GM12878 (cell line): Measurements from ENCODE around the gene ELOA. TPM values are rescaled to one million over a fixed set of nuclear protein-coding genes. Genes with fewer than 3 reads are reported as not detected.

Experiments used
- FOXM1 ChIP-seq: IDR thresholded peaks from 2 replicates; pipeline ENCODE4 v1.6.1; 2012; ENCODE audit warnings: low read depth, mild to moderate bottlenecking, inconsistent platforms, low read length, moderate library complexity
- STAT3 ChIP-seq: IDR thresholded peaks from 2 replicates; pipeline ENCODE4 v1.6.1; 2011; ENCODE audit warnings: low read depth, low read length, improper control_type of control experiment
- YY1 ChIP-seq: IDR thresholded peaks from 2 replicates; pipeline ENCODE4 v1.6.1; 2011; ENCODE audit warnings: low read depth, mild to moderate bottlenecking, low read length
- ZNF217 ChIP-seq: fragments of 450-650 bp; IDR thresholded peaks from 2 replicates; pipeline ENCODE4 v1.6.1; 2017; ENCODE audit warnings: antibody characterized with exemption, mild to moderate bottlenecking
- polyA plus RNA-seq, 11 experiments: library from polyadenylated mRNA; depleted of rRNA in 4 of 11; unstranded in 6 of 11; stranded (reverse) in 5 of 11; fragments of >200 nt; fragmentation: Nextera tagmentation in 4 of 11; fragmentation: Illumina TruSeq in 1 of 11; extraction: Ambion mirVana in 4 of 11; extraction: Trizol in 1 of 11; gene quantifications; 1 replicate in 1 of 11; 2 replicates in 10 of 11; pipeline versions ENCODE4 v1.2.1 to v1.2.3, GENCODE V29; 2011 to 2016; ENCODE audit warnings: inconsistent platforms in 2 of 11, missing spikeins in 2 of 11, low read depth in 1 of 11
- total RNA-seq, 4 experiments: library from RNA; depleted of rRNA in 3 of 4; stranded (reverse); fragments of >200 nt in 3 of 4; fragmentation: Illumina TruSeq in 1 of 4; extraction: Trizol in 1 of 4; gene quantifications; 2 replicates each; pipeline versions ENCODE4 v1.2.1 to v1.2.3, GENCODE V29; 2013 to 2021
- TF ChIP-seq, protein P1 (sequence below): IDR thresholded peaks from 2 replicates; pipeline ENCODE4 v1.6.1; 2012; ENCODE audit warnings: mild to moderate bottlenecking, low read depth, low read length
- TF ChIP-seq, protein P2 (sequence below): IDR thresholded peaks from 2 replicates; pipeline ENCODE4 v1.6.1; 2011; ENCODE audit warnings: borderline replicate concordance, low read depth, mild to moderate bottlenecking, moderate library complexity, low read length; ENCODE audit not compliant: insufficient read depth, poor library complexity, severe bottlenecking
- TF ChIP-seq, protein P3 (sequence below): fragments of 450-650 bp; IDR thresholded peaks from 2 replicates; pipeline ENCODE4 v1.6.1; 2016; ENCODE audit warnings: mild to moderate bottlenecking, moderate library complexity, borderline replicate concordance
- TF ChIP-seq, protein P4 (sequence below): fragments of 450-650 bp; IDR thresholded peaks from 2 replicates; pipeline ENCODE4 v1.6.1; 2017; ENCODE audit warnings: antibody characterized with exemption, mild to moderate bottlenecking, moderate library complexity
- TF ChIP-seq, protein P5 (sequence below): fragments of 450-650 bp; IDR thresholded peaks from 2 replicates; pipeline ENCODE4 v1.6.1; 2016; ENCODE audit warnings: mild to moderate bottlenecking
- TF ChIP-seq, protein P6 (sequence below): fragments of 450-650 bp; IDR thresholded peaks from 2 replicates; pipeline ENCODE4 v1.6.1; 2018; ENCODE audit warnings: mild to moderate bottlenecking, low read depth, moderate library complexity; ENCODE audit not compliant: partially characterized antibody

Gene ELOA
- total and polyA plus RNA-seq, 10 of the 15 experiments (the other 5 are each of a cell fraction or from before 2014, with no cell fraction given), result 20.1 to 63.6 (median 39.8) TPM

DNA sequence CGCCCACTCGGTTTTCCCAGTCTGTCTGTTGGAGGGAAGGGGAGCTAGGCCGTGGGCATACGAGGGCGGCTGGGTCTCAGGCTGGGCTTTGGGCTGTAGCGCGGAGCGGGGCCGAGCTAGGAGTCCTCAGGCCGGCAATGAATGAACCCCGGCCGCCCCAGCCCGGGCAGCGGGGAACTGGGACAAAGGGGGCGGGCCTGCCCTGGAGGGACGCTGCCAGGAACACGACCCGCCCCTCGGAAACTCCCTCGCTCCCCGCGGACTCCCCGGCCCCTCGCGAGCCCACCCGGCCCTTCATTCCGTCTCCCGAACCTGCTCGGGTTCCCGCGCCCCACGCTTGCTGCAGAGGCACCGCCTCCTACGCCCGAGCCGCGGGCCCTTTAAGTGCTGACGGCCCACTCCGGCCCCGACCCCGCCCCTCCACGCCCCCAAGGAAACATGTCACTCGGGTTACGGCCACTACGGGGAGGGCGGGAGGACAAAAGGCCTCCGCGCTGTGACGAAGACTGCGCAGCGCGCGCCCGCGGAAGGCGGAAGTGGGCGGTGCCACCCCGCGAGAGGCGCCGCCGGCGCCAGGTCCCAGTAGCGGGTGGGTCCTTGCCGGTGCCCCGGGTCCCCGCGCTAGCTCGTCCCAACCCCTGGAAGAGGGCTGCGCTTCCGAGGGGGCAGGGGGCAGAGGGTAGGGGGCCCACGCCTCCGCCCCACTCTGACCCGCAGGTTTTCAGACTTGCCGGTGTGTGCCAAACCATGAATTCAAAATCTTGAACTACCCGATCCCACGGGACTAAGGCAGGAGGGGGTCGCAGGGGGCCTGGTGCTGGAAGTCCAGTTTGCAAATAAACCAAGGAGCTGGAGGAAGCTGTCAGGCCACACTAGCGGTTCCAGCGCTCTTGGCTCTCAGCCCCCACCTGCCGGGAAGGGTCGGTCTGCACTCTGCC lies 57.4 kb downstream of the ELOA start, which contains the start of gene GALE (continued):
- TF ChIP-seq, protein P1, sequence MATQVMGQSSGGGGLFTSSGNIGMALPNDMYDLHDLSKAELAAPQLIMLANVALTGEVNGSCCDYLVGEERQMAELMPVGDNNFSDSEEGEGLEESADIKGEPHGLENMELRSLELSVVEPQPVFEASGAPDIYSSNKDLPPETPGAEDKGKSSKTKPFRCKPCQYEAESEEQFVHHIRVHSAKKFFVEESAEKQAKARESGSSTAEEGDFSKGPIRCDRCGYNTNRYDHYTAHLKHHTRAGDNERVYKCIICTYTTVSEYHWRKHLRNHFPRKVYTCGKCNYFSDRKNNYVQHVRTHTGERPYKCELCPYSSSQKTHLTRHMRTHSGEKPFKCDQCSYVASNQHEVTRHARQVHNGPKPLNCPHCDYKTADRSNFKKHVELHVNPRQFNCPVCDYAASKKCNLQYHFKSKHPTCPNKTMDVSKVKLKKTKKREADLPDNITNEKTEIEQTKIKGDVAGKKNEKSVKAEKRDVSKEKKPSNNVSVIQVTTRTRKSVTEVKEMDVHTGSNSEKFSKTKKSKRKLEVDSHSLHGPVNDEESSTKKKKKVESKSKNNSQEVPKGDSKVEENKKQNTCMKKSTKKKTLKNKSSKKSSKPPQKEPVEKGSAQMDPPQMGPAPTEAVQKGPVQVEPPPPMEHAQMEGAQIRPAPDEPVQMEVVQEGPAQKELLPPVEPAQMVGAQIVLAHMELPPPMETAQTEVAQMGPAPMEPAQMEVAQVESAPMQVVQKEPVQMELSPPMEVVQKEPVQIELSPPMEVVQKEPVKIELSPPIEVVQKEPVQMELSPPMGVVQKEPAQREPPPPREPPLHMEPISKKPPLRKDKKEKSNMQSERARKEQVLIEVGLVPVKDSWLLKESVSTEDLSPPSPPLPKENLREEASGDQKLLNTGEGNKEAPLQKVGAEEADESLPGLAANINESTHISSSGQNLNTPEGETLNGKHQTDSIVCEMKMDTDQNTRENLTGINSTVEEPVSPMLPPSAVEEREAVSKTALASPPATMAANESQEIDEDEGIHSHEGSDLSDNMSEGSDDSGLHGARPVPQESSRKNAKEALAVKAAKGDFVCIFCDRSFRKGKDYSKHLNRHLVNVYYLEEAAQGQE, result no peak
- TF ChIP-seq FOXM1 (no peak), ZNF217 (no peak), STAT3 (0 out of 2 replicates have a peak, but pooled peaks have one; percentile 51), YY1 (peak; percentile 62)
- TF ChIP-seq, protein P2, sequence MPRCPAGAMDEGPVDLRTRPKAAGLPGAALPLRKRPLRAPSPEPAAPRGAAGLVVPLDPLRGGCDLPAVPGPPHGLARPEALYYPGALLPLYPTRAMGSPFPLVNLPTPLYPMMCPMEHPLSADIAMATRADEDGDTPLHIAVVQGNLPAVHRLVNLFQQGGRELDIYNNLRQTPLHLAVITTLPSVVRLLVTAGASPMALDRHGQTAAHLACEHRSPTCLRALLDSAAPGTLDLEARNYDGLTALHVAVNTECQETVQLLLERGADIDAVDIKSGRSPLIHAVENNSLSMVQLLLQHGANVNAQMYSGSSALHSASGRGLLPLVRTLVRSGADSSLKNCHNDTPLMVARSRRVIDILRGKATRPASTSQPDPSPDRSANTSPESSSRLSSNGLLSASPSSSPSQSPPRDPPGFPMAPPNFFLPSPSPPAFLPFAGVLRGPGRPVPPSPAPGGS, result peak; percentile 48
- TF ChIP-seq, protein P3, sequence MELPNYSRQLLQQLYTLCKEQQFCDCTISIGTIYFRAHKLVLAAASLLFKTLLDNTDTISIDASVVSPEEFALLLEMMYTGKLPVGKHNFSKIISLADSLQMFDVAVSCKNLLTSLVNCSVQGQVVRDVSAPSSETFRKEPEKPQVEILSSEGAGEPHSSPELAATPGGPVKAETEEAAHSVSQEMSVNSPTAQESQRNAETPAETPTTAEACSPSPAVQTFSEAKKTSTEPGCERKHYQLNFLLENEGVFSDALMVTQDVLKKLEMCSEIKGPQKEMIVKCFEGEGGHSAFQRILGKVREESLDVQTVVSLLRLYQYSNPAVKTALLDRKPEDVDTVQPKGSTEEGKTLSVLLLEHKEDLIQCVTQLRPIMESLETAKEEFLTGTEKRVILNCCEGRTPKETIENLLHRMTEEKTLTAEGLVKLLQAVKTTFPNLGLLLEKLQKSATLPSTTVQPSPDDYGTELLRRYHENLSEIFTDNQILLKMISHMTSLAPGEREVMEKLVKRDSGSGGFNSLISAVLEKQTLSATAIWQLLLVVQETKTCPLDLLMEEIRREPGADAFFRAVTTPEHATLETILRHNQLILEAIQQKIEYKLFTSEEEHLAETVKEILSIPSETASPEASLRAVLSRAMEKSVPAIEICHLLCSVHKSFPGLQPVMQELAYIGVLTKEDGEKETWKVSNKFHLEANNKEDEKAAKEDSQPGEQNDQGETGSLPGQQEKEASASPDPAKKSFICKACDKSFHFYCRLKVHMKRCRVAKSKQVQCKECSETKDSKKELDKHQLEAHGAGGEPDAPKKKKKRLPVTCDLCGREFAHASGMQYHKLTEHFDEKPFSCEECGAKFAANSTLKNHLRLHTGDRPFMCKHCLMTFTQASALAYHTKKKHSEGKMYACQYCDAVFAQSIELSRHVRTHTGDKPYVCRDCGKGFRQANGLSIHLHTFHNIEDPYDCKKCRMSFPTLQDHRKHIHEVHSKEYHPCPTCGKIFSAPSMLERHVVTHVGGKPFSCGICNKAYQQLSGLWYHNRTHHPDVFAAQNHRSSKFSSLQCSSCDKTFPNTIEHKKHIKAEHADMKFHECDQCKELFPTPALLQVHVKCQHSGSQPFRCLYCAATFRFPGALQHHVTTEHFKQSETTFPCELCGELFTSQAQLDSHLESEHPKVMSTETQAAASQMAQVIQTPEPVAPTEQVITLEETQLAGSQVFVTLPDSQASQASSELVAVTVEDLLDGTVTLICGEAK, result no peak; the same call in 1 of the 2 replicates
- TF ChIP-seq, protein P4, sequence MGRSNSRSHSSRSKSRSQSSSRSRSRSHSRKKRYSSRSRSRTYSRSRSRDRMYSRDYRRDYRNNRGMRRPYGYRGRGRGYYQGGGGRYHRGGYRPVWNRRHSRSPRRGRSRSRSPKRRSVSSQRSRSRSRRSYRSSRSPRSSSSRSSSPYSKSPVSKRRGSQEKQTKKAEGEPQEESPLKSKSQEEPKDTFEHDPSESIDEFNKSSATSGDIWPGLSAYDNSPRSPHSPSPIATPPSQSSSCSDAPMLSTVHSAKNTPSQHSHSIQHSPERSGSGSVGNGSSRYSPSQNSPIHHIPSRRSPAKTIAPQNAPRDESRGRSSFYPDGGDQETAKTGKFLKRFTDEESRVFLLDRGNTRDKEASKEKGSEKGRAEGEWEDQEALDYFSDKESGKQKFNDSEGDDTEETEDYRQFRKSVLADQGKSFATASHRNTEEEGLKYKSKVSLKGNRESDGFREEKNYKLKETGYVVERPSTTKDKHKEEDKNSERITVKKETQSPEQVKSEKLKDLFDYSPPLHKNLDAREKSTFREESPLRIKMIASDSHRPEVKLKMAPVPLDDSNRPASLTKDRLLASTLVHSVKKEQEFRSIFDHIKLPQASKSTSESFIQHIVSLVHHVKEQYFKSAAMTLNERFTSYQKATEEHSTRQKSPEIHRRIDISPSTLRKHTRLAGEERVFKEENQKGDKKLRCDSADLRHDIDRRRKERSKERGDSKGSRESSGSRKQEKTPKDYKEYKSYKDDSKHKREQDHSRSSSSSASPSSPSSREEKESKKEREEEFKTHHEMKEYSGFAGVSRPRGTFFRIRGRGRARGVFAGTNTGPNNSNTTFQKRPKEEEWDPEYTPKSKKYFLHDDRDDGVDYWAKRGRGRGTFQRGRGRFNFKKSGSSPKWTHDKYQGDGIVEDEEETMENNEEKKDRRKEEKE, result no peak
- TF ChIP-seq, protein P5, sequence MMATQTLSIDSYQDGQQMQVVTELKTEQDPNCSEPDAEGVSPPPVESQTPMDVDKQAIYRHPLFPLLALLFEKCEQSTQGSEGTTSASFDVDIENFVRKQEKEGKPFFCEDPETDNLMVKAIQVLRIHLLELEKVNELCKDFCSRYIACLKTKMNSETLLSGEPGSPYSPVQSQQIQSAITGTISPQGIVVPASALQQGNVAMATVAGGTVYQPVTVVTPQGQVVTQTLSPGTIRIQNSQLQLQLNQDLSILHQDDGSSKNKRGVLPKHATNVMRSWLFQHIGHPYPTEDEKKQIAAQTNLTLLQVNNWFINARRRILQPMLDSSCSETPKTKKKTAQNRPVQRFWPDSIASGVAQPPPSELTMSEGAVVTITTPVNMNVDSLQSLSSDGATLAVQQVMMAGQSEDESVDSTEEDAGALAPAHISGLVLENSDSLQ, result peak; percentile 82
- TF ChIP-seq, protein P6, sequence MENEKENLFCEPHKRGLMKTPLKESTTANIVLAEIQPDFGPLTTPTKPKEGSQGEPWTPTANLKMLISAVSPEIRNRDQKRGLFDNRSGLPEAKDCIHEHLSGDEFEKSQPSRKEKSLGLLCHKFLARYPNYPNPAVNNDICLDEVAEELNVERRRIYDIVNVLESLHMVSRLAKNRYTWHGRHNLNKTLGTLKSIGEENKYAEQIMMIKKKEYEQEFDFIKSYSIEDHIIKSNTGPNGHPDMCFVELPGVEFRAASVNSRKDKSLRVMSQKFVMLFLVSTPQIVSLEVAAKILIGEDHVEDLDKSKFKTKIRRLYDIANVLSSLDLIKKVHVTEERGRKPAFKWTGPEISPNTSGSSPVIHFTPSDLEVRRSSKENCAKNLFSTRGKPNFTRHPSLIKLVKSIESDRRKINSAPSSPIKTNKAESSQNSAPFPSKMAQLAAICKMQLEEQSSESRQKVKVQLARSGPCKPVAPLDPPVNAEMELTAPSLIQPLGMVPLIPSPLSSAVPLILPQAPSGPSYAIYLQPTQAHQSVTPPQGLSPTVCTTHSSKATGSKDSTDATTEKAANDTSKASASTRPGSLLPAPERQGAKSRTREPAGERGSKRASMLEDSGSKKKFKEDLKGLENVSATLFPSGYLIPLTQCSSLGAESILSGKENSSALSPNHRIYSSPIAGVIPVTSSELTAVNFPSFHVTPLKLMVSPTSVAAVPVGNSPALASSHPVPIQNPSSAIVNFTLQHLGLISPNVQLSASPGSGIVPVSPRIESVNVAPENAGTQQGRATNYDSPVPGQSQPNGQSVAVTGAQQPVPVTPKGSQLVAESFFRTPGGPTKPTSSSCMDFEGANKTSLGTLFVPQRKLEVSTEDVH, result peak; percentile 14
